HepG2 (cell line): ENCODE data around the gene TOR1A. TPM values are rescaled to one million over a fixed set of nuclear protein-coding genes. Genes with fewer than 3 reads are reported as not detected.

ENCODE experiments used
- ATAC-seq: fragments of 200-7000 bp; cut with Tn5 transposase; 3 replicates; pipeline ENCODE4 v1.9.1; 2020; ENCODE audit warnings: mild to moderate bottlenecking, moderate library complexity
- BruUV-seq: library from RNA; stranded (reverse); fragments of 400-500 nt; replicated peaks from 2 replicates; lab custom pipeline; 2021; lab: Mats Ljungman, UMichigan
- CTCF ChIA-PET: fragments of 300-600 bp; formaldehyde crosslinking; extraction: SDS; loops from one replicate; lab custom pipeline; 2021; ENCODE audit warnings: low total read pairs, inconsistent platforms, low intra/inter-chr PET ratio; lab: Yijun Ruan, JAX
- POLR2A ChIA-PET: fragments of 350-600 bp; sonication (Branson Sonifier 250); formaldehyde crosslinking; loops from one replicate; lab custom pipeline; 2020; ENCODE audit warnings: antibody characterized with exemption, inconsistent platforms; lab: Yijun Ruan, JAX
- DNase-seq: peaks from one replicate; pipeline ENCODE4 v3.0.0-alpha.2; 2015; ENCODE audit warnings: low spot score
- FAIRE-seq: peaks from 3 replicates; lab custom pipeline; 2011; peaks lifted over from hg19 to GRCh38; lab: Jason Lieb, UNC
- H2AFZ ChIP-seq: one replicate; pipeline ENCODE4 v1.6.1; 2011; ENCODE audit warnings: low read length, inconsistent platforms
- H3K27ac ChIP-seq: fragments of 300-600 bp; 3 replicates; pipeline ENCODE4 v1.8.0; 2011; ENCODE audit warnings: mixed run types, mild to moderate bottlenecking, mixed read lengths, low read length, inconsistent platforms; ENCODE audit not compliant: insufficient read depth; ENCODE audit errors: extremely low read length
- H3K27me3 ChIP-seq, 2 experiments: fragments of 200-600 bp in 1 of 2; 2 replicates in 1 of 2; 3 replicates in 1 of 2; pipeline versions ENCODE4 v1.6.0 to v1.8.0; 2011; ENCODE audit warnings: low read length in 2 of 2, mild to moderate bottlenecking in 2 of 2, moderate library complexity in 2 of 2, inconsistent platforms in 1 of 2; ENCODE audit not compliant: insufficient read depth in 2 of 2, control insufficient read depth in 1 of 2
- H3K36me3 ChIP-seq, 2 experiments: fragments of 200-600 bp in 1 of 2; replicated peaks in 1 of 2; 2 replicates in 1 of 2; 3 replicates in 1 of 2; pipeline versions ENCODE4 v1.5.1 to v1.8.0; 2011; ENCODE audit warnings: low read length in 2 of 2, inconsistent platforms in 1 of 2; ENCODE audit not compliant: insufficient read depth in 2 of 2, control insufficient read depth in 1 of 2
- H3K4me1 ChIP-seq: 2 replicates; pipeline ENCODE4 v1.5.1; 2012; ENCODE audit warnings: low read length, inconsistent platforms; ENCODE audit not compliant: insufficient read depth
- H3K4me2 ChIP-seq: 2 replicates; pipeline ENCODE4 v1.6.0; 2011; ENCODE audit warnings: low read depth, low read length, inconsistent platforms
- H3K4me3 ChIP-seq, 3 experiments: fragments of 200-600 bp in 1 of 3; sonication (generic), shearing (Covaris generic) in 1 of 3; replicated peaks in 1 of 3; 2 replicates each; pipeline ENCODE4 v1.5.1; 2011 to 2016; ENCODE audit warnings: low read length in 3 of 3, inconsistent platforms in 2 of 3, low read depth in 2 of 3, mild to moderate bottlenecking in 2 of 3, control low read depth in 1 of 3, mixed read lengths in 1 of 3; ENCODE audit not compliant: insufficient read depth in 1 of 3
- H3K79me2 ChIP-seq: one replicate; pipeline ENCODE4 v1.6.1; 2011; ENCODE audit warnings: low read length, inconsistent platforms; ENCODE audit not compliant: insufficient read depth
- H3K9ac ChIP-seq: 2 replicates; pipeline ENCODE4 v1.6.0; 2011; ENCODE audit warnings: mild to moderate bottlenecking, low read depth, low read length, inconsistent platforms; ENCODE audit not compliant: insufficient read depth
- H3K9me3 ChIP-seq: 2 replicates; pipeline ENCODE4 v1.5.1; 2012; ENCODE audit warnings: mild to moderate bottlenecking, low read length
- H4K20me1 ChIP-seq: 2 replicates; pipeline ENCODE4 v1.6.0; 2011; ENCODE audit warnings: inconsistent platforms, mild to moderate bottlenecking, low read length, moderate library complexity; ENCODE audit not compliant: insufficient read depth
- ARHGAP35 ChIP-seq: sonication (generic); formaldehyde crosslinking; IDR thresholded peaks from 2 replicates; pipeline ENCODE4 v1.9.0; 2022; ENCODE audit warnings: mild to moderate bottlenecking, inconsistent platforms, moderate library complexity, missing genetic modification reagents, borderline replicate concordance
- ELF4 ChIP-seq: sonication (generic); formaldehyde crosslinking; IDR thresholded peaks from 2 replicates; pipeline ENCODE4 v1.5.0; 2020; ENCODE audit warnings: missing genetic modification reagents, mild to moderate bottlenecking, moderate library complexity, borderline replicate concordance
- IKZF4 ChIP-seq: sonication (generic); formaldehyde crosslinking; IDR thresholded peaks from 2 replicates; pipeline ENCODE4 v1.5.1; 2020; ENCODE audit warnings: borderline replicate concordance, mild to moderate bottlenecking, low read depth, missing genetic modification reagents; ENCODE audit errors: not compliant biosample characterization
- KLF15 ChIP-seq: sonication (generic); formaldehyde crosslinking; IDR thresholded peaks from 2 replicates; pipeline ENCODE4 v1.8.1; 2023; ENCODE audit warnings: borderline replicate concordance, mild to moderate bottlenecking, inconsistent platforms, missing genetic modification reagents, mixed read lengths
- PHF8 ChIP-seq: sonication (generic); formaldehyde crosslinking; IDR thresholded peaks from 2 replicates; pipeline ENCODE4 v1.5.0; 2020; ENCODE audit warnings: missing genetic modification reagents
- SIN3A ChIP-seq: IDR thresholded peaks from 2 replicates; pipeline ENCODE4 v1.6.1; 2011; ENCODE audit warnings: low read depth, mild to moderate bottlenecking, control low read depth, low read length, borderline replicate concordance
- TCF7L2 ChIP-seq: IDR thresholded peaks from 2 replicates; pipeline ENCODE4 v1.6.1; 2011; ENCODE audit warnings: mild to moderate bottlenecking, low read depth, low read length, moderate library complexity
- TEAD2 ChIP-seq: sonication (generic); formaldehyde crosslinking; IDR thresholded peaks from 2 replicates; pipeline ENCODE4 v1.9.0; 2021; ENCODE audit warnings: missing genetic modification reagents
- ZMYM3 ChIP-seq: sonication (generic); formaldehyde crosslinking; IDR thresholded peaks from 2 replicates; pipeline ENCODE4 v1.5.1; 2020; ENCODE audit warnings: mild to moderate bottlenecking, missing genetic modification reagents
- ZNF317 ChIP-seq: sonication (generic); formaldehyde crosslinking; IDR thresholded peaks from 2 replicates; pipeline ENCODE4 v1.5.0; 2020; ENCODE audit warnings: mild to moderate bottlenecking, missing genetic modification reagents
- ZNF879 ChIP-seq: sonication (generic); formaldehyde crosslinking; IDR thresholded peaks from 2 replicates; pipeline ENCODE4 v1.8.1; 2023; ENCODE audit warnings: missing genetic modification reagents
- WGBS: methylation state at CpG from one replicate; pipeline ENCODE4 v1.1.6; 2017; ENCODE audit warnings: low lambda C conversion rate; 5-methylcytosine and 5-hydroxymethylcytosine counted together
- in situ Hi-C: cut with HindIII; loops from 2 replicates; pipeline ENCODE4 v1.10.0; 2017; ENCODE audit warnings: low pct_unique_long_range_greater_than_20kb; ENCODE audit not compliant: extremely low pct_ligation_motif_present
- intact Hi-C: fragments of 100-400 bp; cut with micrococcal nuclease; formaldehyde crosslinking; loops from one replicate; pipeline ENCODE4 v1.10.0; 2022; ENCODE audit not compliant: unreplicated experiment
- polyA plus RNA-seq, 8 experiments: library from polyadenylated mRNA; depleted of rRNA in 3 of 8; stranded (reverse) in 7 of 8; unstranded in 1 of 8; fragments of >200 nt; fragmentation: Illumina TruSeq in 4 of 8; extraction: Trizol in 4 of 8; gene quantifications; 2 replicates each; pipeline versions ENCODE4 v1.2.1 to v1.2.3, GENCODE V29; 2011 to 2016; ENCODE audit warnings: low read depth in 4 of 8, missing spikeins in 1 of 8, mixed read lengths in 1 of 8; ENCODE audit not compliant: insufficient read depth in 1 of 8
- total RNA-seq, 5 experiments: library from RNA; depleted of rRNA; stranded (reverse); fragments of >200 nt; fragmentation: Illumina TruSeq; extraction: Trizol; gene quantifications; 2 replicates each; pipeline ENCODE4 v1.2.3, GENCODE V29; 2016; ENCODE audit warnings: low read depth in 1 of 5
- TF ChIP-seq, protein P1 (sequence below): sonication (generic); formaldehyde crosslinking; IDR thresholded peaks from 2 replicates; pipeline ENCODE4 v1.5.1; 2020; ENCODE audit warnings: missing genetic modification reagents, mild to moderate bottlenecking, borderline replicate concordance

TOR1A gene
- total and polyA plus RNA-seq, 2 of the 13 experiments (the other 11 are each of a cell fraction or from before 2014, with no cell fraction given) = 31.6 to 41.4 TPM

DNA sequence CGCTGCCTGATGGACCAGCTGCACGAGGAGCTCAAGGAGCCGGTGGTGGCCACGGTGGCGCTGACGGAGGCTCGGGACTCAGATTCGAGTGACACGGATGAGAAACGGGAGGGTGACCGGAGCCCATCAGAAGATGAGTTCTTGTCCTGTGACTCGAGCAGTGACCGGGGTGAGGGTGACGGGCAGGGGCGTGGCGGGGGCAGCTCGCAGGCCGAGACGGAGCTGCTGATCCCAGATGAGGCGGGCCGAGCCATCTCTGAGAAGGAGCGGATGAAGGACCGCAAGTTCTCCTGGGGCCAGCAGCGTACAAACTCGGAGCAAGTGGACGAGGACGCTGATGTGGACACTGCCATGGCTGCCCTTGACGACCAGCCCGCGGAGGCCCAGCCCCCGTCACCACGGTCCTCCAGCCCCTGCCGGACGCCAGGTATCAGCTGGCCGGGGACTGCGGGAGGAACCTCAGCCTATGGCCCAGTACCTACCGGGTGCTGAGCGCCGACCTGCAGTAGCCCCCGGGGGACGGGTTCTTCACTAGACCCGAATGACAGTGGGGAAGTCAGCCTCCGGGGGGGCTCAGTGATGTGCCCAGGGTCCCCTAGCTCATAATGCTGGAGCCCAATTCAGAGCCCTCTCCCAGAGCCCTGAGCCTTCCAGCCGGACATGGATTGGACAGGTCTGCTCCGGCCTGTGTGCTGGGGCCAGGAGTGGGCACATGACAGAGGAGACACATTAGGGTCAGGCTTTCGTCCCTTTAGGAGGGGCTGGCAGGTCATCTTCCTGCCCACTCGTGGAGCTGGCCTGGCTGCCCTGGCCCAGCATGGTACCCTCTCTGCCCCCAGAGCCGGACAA is 44.3 kb upstream of the TOR1A start:
- CTCF ChIA-PET = no interaction called here
- WGBS = 96% methylated on average over 27 of the region's 48 CpGs

More for the DNA sequence above, 44.3 kb upstream of the TOR1A start:
- Histone ChIP-seq H3K79me2 (no peaks in the 10 kb centered on the region), H3K4me1 (no peaks in the 10 kb centered on the region), H3K36me3 (no peaks in the 10 kb centered on the region), H3K9me3 (no peaks in the 10 kb centered on the region), H3K27ac (no peak overlapping the region), H3K27me3 (no peaks in the 10 kb centered on the region), H2AFZ (no peak overlapping the region)
- in situ Hi-C loops = no loop called here
- ATAC-seq = no peak
- intact Hi-C loops = no loop called here
- no peak for TF ChIP-seq ZNF879 (CRISPR knock-in tag)
- TF ChIP-seq IKZF4 (CRISPR knock-in tag) = no peak
- no peak for TF ChIP-seq PHF8 (CRISPR knock-in tag)
- TF ChIP-seq ZNF317 (CRISPR knock-in tag) = no peak
- TF ChIP-seq ARHGAP35 (CRISPR knock-in tag) = no peak
- no peak for TF ChIP-seq ZMYM3 (CRISPR knock-in tag)
- no peak for TF ChIP-seq SIN3A
- TF ChIP-seq ELF4 = no peak
- TF ChIP-seq, protein P1, sequence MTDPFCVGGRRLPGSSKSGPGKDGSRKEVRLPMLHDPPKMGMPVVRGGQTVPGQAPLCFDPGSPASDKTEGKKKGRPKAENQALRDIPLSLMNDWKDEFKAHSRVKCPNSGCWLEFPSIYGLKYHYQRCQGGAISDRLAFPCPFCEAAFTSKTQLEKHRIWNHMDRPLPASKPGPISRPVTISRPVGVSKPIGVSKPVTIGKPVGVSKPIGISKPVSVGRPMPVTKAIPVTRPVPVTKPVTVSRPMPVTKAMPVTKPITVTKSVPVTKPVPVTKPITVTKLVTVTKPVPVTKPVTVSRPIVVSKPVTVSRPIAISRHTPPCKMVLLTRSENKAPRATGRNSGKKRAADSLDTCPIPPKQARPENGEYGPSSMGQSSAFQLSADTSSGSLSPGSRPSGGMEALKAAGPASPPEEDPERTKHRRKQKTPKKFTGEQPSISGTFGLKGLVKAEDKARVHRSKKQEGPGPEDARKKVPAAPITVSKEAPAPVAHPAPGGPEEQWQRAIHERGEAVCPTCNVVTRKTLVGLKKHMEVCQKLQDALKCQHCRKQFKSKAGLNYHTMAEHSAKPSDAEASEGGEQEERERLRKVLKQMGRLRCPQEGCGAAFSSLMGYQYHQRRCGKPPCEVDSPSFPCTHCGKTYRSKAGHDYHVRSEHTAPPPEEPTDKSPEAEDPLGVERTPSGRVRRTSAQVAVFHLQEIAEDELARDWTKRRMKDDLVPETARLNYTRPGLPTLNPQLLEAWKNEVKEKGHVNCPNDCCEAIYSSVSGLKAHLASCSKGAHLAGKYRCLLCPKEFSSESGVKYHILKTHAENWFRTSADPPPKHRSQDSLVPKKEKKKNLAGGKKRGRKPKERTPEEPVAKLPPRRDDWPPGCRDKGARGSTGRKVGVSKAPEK (CRISPR knock-in tag) = no peak
- no peak for TF ChIP-seq KLF15
- no peak for TF ChIP-seq TEAD2
- no peak for TF ChIP-seq TCF7L2
- TF ChIP-seq, all 625 proteins: peak for 0
- no peak overlapping the region for H3K9ac ChIP-seq
- DNase-seq = no peak
- BruUV-seq = no TSS peak
- no peak for FAIRE-seq
- POLR2A ChIA-PET = no interaction called here
- no peaks in the 10 kb centered on the region for H4K20me1 ChIP-seq
- no peak overlapping the region for H3K4me2 ChIP-seq
- H3K4me3 ChIP-seq = no peak overlapping the region
